ENCODE data around the gene HDAC1. TPM values are rescaled to one million over a fixed set of nuclear protein-coding genes. Genes with fewer than 3 reads are reported as not detected.

HDAC1 gene
- total and polyA plus RNA-seq, 9 donors: 29.2 to 46.5 (median 40.3) TPM

DNA sequence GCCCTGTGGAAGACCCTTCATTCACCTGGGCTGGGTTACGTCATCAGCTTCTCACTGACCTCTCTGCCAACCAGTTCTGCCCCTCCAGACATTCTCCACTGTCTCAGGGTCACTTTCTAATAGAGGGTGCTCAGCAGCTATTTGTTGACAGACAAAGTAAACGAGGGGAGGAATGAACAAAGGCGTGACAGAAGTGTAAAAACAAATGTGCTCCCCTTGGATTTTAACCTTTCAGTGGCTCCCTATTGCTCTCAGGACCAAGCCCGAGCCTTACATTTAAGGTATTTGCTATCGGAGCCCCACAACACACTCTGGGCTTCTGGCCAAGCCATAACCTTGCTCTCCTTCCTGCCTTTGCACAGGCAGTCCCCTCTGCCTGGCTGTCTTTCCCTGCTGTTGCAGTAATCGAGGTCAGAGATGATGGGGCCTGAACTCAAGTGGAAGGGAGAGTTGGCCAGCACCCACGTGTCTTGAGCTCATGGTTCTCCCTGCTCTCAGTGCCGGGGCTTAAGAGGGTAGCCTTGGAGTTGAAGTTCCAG is 53.5 kb downstream of the HDAC1 start:
- Histone ChIP-seq H3K4me3 (ENCODE audit: low read length) (no peak overlapping the region), H3K36me3 (ENCODE audit: control insufficient read depth, insufficient read depth, low read length) (no peaks in the 10 kb centered on the region), H3K27ac (ENCODE audit: low read length) (peak overlapping the region; percentile 8), H3K27me3 (ENCODE audit: control insufficient read depth, insufficient read depth, low read length) (peaks cover 2% of the 10 kb centered on the region), H3K9me3 (replicated peaks; ENCODE audit: control insufficient read depth, low read depth, low read length) (no peaks in the 10 kb centered on the region), H3K4me1 (ENCODE audit: control insufficient read depth, insufficient read depth, low read length) (peaks cover 25% of the 10 kb centered on the region)
- DNase-seq: no peak
- whole genome bisulfite sequencing (ENCODE audit: insufficient coverage): 24% methylated on average over 7 of the region's 8 CpGs

DNA sequence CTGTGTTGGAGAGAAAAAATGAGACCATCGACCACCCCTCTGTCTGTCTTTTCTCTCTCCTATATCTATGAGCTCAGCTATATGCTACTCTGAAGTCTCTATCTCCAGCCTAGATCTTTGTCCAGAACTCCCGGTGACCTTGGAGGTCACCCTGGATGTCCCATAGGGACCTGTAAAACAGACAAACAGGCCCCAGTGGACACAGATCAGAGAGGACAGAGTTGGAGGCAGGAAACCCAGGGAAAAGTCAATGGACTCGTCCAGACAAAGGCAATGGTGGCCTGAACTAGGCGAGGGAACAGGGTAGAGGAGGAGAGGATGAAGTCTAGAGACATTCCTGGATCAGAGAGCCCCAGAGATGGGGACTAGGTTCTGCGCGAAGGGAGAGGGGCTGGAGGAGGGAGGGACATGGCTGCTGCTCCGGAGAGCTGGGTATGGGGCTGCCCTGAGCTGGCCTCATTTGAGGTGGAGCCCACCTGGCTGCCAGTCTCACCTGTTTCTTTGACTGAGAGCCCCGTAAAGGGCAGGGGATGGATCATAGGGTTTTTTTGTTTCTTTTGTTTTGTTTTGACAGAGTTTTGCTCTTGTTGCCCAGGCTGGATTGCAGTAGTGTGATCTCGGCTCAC is 54.8 kb downstream of the HDAC1 start:
- H3K36me3 ChIP-seq (ENCODE audit: control insufficient read depth, insufficient read depth, low read length): no peaks in the 10 kb centered on the region
- no peak overlapping the region for H3K4me3 ChIP-seq (ENCODE audit: low read length)
- peaks cover 24% of the 10 kb centered on the region for H3K4me1 ChIP-seq (ENCODE audit: control insufficient read depth, insufficient read depth, low read length)
- 70% methylated on average over 6 of the region's 9 CpGs for WGBS (ENCODE audit: insufficient coverage)
- peaks cover 2% of the 10 kb centered on the region for H3K27me3 ChIP-seq (ENCODE audit: control insufficient read depth, insufficient read depth, low read length)
- no peak overlapping the region for H3K27ac ChIP-seq (ENCODE audit: low read length)
- no peak for DNase-seq
- H3K9me3 ChIP-seq (replicated peaks; ENCODE audit: control insufficient read depth, low read depth, low read length): peaks cover 2% of the 10 kb centered on the region

DNA sequence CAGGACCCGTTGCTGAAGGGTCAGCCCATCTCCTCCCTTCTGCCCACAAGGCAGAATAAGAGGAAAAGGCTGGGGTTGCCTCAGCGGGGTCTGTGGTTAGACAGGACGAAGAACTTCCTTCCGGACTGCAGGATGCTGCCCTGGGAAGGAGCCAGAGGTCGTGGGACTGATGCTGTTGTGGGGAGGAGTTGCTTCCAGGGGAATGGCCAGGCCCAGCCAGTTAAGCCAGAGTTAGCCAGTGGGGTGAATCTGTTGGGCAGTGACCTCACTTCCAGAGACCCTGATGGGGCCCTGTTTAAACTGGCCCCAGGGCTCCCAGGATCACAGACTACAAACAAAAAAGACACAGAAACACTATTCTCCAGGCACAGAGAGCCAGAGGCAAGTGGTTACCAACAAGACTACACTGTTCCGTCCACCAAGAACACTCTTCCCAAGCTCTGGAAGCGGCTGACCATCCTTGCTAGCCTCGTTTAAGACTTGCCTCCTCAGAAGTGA is 57.4 kb downstream of the HDAC1 start:
- WGBS (ENCODE audit: insufficient coverage): 75% methylated on average over 3 of the region's 8 CpGs
- Histone ChIP-seq H3K36me3 (ENCODE audit: control insufficient read depth, insufficient read depth, low read length) (peaks cover 7% of the 10 kb centered on the region), H3K27ac (ENCODE audit: low read length) (peak overlapping the region; percentile 17), H3K4me3 (ENCODE audit: low read length) (no peak overlapping the region), H3K4me1 (ENCODE audit: control insufficient read depth, insufficient read depth, low read length) (peaks cover 45% of the 10 kb centered on the region), H3K27me3 (ENCODE audit: control insufficient read depth, insufficient read depth, low read length) (no peaks in the 10 kb centered on the region), H3K9me3 (replicated peaks; ENCODE audit: control insufficient read depth, low read depth, low read length) (peaks cover 2% of the 10 kb centered on the region)
- peak; percentile 48 for DNase-seq

DNA sequence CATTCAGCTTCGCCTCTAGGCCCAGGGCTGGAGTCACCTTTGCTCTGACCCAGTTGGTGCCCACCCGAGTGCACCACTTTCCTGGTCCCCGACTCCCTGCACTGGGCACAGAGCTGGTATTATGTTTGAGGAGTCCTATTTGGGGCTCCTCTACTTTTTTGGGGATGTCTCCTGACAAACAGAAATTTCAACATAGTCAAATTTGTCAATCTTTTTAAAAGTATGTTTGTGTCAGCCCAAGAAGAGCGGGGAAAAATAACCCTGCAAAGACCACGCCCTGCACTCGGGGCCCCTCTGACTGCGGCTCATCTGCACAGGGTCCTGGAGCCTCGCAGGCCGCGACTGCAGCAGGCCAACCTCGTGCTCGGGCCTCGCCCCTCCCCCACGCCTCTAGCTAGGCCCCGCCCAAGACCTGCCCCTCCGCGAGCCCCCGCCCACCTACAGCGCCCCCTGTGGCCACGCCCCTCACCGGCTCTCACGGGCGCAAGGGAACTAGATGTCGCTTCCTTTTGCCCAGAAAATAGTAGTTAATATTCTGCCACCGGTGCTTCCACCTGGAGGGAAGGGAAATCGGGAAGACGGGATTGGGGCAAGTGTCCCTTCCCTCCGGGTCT is 59.0 kb downstream of the HDAC1 start:
- Histone ChIP-seq H3K9me3 (replicated peaks; ENCODE audit: control insufficient read depth, low read depth, low read length) (peaks cover 2% of the 10 kb centered on the region), H3K27ac (ENCODE audit: low read length) (peak overlapping the region; percentile 90), H3K36me3 (ENCODE audit: control insufficient read depth, insufficient read depth, low read length) (peaks cover 14% of the 10 kb centered on the region), H3K4me3 (ENCODE audit: low read length) (peak overlapping the region; percentile 72), H3K27me3 (ENCODE audit: control insufficient read depth, insufficient read depth, low read length) (no peaks in the 10 kb centered on the region), H3K4me1 (ENCODE audit: control insufficient read depth, insufficient read depth, low read length) (peaks cover 41% of the 10 kb centered on the region)
- no peak for DNase-seq
- 7% methylated on average over 12 of the region's 28 CpGs for WGBS (ENCODE audit: insufficient coverage)

DNA sequence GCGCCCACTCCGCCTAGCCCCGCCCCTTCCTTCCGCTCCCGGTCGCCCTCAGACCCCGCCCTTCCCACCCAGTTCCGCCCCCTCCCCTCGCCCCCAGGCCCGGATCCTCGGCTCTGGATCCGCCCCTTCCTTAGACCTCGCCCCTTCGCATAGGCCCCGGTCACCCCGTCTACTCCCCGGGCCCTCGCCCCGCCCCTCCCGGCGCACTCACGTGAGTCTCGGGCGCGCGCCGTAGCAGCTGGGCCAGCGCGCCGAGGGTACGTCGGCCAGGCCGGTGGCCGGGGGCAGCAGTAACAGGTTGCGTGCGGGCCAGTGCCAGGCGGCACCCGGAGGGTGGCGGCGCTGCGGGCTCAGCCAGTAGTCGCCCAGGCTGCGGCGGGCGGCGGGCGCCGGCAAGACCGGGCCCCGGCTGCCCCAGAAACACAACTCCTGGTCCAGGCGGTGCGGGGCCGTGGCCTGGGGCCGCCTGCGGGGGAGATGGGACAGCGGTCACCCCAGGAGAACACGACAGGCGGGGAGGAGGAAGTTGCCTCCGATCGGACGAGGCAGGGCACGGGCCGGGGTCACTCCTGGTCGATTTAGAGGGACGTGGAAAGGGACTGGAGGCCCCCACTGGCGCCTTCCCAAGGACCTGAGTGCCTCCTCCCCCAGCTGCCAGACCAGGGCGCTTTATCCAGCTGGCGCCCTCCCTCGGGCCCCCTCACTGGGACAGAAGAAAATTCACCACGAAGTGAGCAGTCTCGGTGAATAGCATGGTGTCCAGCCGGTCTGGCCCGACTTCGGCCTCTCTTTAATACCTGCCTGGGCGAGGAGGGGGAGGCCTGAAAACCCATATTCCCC is 59.7 kb downstream of the HDAC1 start:
- Histone ChIP-seq H3K4me3 (ENCODE audit: low read length) (peak overlapping the region; percentile 72), H3K27me3 (ENCODE audit: control insufficient read depth, insufficient read depth, low read length) (no peaks in the 10 kb centered on the region), H3K9me3 (replicated peaks; ENCODE audit: control insufficient read depth, low read depth, low read length) (peaks cover 2% of the 10 kb centered on the region), H3K36me3 (ENCODE audit: control insufficient read depth, insufficient read depth, low read length) (peaks cover 14% of the 10 kb centered on the region), H3K4me1 (ENCODE audit: control insufficient read depth, insufficient read depth, low read length) (peaks cover 41% of the 10 kb centered on the region), H3K27ac (ENCODE audit: low read length) (peak overlapping the region; percentile 96)
- DNase-seq: peak; percentile 99
- 2% methylated on average over 60 of the region's 75 CpGs for WGBS (ENCODE audit: insufficient coverage)

DNA sequence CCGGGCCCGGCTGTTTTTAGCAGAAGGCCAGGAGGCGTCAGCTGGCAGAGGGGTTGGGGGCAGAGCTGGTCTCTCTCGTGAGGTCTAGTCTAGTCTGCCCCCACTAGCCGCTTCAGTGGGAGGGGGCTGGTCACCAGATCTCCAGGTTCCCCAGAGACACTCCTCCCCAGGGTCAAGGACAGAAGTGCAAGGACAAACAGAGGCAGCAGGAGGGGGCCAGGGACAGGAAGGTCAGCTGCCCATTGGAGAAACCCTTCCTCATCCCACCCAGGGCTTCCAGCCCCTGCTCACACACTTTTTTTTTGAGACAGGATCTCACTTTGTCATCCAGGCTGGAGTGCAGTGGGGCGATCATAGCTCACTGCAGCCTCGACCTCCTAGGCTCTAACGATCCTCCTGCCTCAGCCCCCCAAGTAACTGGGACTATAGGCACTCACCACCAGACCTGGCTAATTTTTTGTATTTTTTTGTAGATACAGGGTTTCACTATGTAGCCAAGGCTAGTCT is 60.4 kb downstream of the HDAC1 start:
- peaks cover 41% of the 10 kb centered on the region for H3K4me1 ChIP-seq (ENCODE audit: control insufficient read depth, insufficient read depth, low read length)
- WGBS (ENCODE audit: insufficient coverage): 4% methylated on average over 4 of the region's 8 CpGs

DNA sequence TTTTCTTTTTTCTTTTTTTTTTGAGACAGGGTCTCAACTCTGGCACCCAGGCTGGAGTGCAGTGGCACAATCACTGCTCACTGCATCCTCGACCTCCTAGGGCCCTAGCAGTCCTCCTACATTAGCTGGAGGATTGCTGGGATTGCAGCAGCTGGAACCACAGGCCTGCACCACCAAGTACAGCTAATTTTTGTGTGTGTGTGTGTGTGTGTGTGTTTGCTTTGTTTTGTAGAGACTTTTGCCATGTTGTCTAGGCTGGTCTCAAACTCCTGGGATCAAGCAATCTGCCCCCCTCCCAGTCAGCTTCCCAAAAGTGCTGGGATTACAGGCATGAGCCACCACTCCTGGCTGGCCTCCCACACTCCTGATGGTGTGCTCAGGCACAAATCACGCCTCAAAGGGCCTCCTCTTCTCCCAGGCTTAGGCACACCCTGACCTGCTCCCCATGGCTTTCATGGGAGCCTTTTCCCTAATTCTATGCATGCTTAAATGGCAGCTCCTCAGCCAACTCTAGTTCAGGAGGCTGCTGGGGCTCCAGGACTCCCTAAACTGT is 61.0 kb downstream of the HDAC1 start:
- H3K9me3 ChIP-seq (replicated peaks; ENCODE audit: control insufficient read depth, low read depth, low read length): peaks cover 2% of the 10 kb centered on the region
- no peaks in the 10 kb centered on the region for H3K27me3 ChIP-seq (ENCODE audit: control insufficient read depth, insufficient read depth, low read length)
- DNase-seq: no peak
- H3K4me1 ChIP-seq (ENCODE audit: control insufficient read depth, insufficient read depth, low read length): peaks cover 41% of the 10 kb centered on the region
- H3K4me3 ChIP-seq (ENCODE audit: low read length): no peak overlapping the region
- H3K36me3 ChIP-seq (ENCODE audit: control insufficient read depth, insufficient read depth, low read length): peaks cover 14% of the 10 kb centered on the region
- no peak overlapping the region for H3K27ac ChIP-seq (ENCODE audit: low read length)
- 38% methylated on average over 1 of the region's 2 CpGs for WGBS (ENCODE audit: insufficient coverage)

More for the DNA sequence above, 60.4 kb downstream of the HDAC1 start:
- Histone ChIP-seq H3K36me3 (ENCODE audit: control insufficient read depth, insufficient read depth, low read length) (peaks cover 14% of the 10 kb centered on the region), H3K9me3 (replicated peaks; ENCODE audit: control insufficient read depth, low read depth, low read length) (peaks cover 2% of the 10 kb centered on the region), H3K27me3 (ENCODE audit: control insufficient read depth, insufficient read depth, low read length) (no peaks in the 10 kb centered on the region), H3K4me3 (ENCODE audit: low read length) (peak overlapping the region; percentile 72), H3K27ac (ENCODE audit: low read length) (peak overlapping the region; percentile 96)
- no peak for DNase-seq

DNA sequence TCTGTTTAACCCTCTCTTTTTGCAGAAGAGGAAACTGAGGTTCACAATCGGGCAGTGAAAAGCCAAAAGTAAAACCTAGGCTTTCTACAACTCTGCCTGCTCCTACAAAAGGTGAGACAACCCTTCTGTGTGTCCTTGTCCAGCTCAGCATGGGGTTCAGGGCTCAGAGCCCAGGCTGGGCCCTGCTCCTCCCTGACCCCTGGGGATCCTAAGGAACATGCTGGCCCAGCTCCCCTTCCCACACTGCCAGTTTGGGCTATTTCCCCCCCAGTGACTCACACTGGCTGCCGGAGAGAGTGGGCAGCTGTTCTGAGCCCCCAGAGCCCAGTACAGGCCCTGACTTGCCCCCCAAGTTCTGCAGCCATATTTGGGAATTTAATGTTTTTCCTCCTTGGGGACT is 61.5 kb downstream of the HDAC1 start:
- Histone ChIP-seq H3K4me3 (ENCODE audit: low read length) (no peak overlapping the region), H3K4me1 (ENCODE audit: control insufficient read depth, insufficient read depth, low read length) (peaks cover 41% of the 10 kb centered on the region), H3K27me3 (ENCODE audit: control insufficient read depth, insufficient read depth, low read length) (no peaks in the 10 kb centered on the region), H3K36me3 (ENCODE audit: control insufficient read depth, insufficient read depth, low read length) (peaks cover 14% of the 10 kb centered on the region), H3K9me3 (replicated peaks; ENCODE audit: control insufficient read depth, low read depth, low read length) (peaks cover 2% of the 10 kb centered on the region), H3K27ac (ENCODE audit: low read length) (no peak overlapping the region)
- WGBS (ENCODE audit: insufficient coverage): 33% methylated on average over 2 of the region's 2 CpGs
- DNase-seq: no peak

DNA sequence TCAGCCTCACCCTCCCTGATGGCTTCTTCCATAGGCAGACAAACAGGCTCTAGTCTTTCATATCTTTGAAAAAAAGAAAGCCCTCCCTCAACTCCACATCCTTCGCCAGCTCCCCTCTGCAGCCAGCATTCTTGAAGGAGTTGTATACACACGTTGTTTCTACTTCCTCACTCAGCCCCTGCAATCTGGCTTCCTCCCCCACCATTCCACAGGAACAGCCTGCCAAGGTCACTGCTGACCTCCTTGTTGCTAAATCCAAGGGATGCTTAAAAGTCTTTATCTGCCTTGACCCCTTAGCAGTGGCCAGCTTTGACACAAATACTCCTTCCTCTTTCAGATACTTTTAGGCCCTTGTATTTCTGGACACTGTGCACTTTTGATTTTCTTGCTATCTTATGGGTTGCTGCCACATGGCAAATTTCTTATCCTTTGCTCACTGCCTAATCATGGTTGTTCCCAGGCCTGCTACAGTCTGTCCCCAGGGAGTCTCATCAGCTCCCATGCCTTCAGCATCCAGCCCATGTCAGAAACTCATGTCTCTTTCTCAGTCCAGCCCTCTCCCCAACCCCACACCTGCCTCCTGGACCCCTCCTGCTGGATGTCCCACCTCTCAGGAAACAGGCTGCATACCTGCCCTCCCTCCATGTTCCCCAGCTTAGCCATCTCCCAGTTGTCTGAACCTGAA is 62.1 kb downstream of the HDAC1 start:
- DNase-seq: peak; percentile 45
- WGBS (ENCODE audit: insufficient coverage): 0% methylated on average over 1 of the region's 2 CpGs
- Histone ChIP-seq H3K36me3 (ENCODE audit: control insufficient read depth, insufficient read depth, low read length) (peaks cover 14% of the 10 kb centered on the region), H3K4me3 (ENCODE audit: low read length) (no peak overlapping the region), H3K9me3 (replicated peaks; ENCODE audit: control insufficient read depth, low read depth, low read length) (peaks cover 2% of the 10 kb centered on the region), H3K4me1 (ENCODE audit: control insufficient read depth, insufficient read depth, low read length) (peaks cover 41% of the 10 kb centered on the region), H3K27ac (ENCODE audit: low read length) (no peak overlapping the region), H3K27me3 (ENCODE audit: control insufficient read depth, insufficient read depth, low read length) (no peaks in the 10 kb centered on the region)

All from muscle of leg (tissue), 11 donors.